Breast epithelium (tissue), 3 donors: Measurements from ENCODE around the gene PDE4D.

ENCODE experiments used
- POLR2A ChIP-seq: fragments of 450-650 bp; IDR thresholded peaks from one replicate; pipeline ENCODE4 v1.6.1; 2016; ENCODE audit warnings: antibody characterized with exemption, mild to moderate bottlenecking, moderate library complexity
- POLR2AphosphoS5 ChIP-seq, 3 donors: sonication (generic); formaldehyde crosslinking; IDR thresholded peaks; one replicate each; pipeline ENCODE4 v1.6.1; 2017; ENCODE audit warnings: antibody characterized with exemption in 3 of 3
- TF ChIP-seq, protein P1 (sequence below), 3 donors: fragments of 450-650 bp; IDR thresholded peaks; one replicate each; pipeline ENCODE4 v1.5.1; 2016 to 2017; ENCODE audit warnings: antibody characterized with exemption in 3 of 3, mild to moderate bottlenecking in 3 of 3, moderate library complexity in 3 of 3

- TF ChIP-seq, protein P1, sequence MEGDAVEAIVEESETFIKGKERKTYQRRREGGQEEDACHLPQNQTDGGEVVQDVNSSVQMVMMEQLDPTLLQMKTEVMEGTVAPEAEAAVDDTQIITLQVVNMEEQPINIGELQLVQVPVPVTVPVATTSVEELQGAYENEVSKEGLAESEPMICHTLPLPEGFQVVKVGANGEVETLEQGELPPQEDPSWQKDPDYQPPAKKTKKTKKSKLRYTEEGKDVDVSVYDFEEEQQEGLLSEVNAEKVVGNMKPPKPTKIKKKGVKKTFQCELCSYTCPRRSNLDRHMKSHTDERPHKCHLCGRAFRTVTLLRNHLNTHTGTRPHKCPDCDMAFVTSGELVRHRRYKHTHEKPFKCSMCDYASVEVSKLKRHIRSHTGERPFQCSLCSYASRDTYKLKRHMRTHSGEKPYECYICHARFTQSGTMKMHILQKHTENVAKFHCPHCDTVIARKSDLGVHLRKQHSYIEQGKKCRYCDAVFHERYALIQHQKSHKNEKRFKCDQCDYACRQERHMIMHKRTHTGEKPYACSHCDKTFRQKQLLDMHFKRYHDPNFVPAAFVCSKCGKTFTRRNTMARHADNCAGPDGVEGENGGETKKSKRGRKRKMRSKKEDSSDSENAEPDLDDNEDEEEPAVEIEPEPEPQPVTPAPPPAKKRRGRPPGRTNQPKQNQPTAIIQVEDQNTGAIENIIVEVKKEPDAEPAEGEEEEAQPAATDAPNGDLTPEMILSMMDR (IDR thresholded peaks at IDR 0.05): no peak
- TF ChIP-seq POLR2A (no peak), POLR2AphosphoS5 (IDR thresholded peaks at IDR 0.05) (no peak)
Measured at GRCh38 chr5:59287884-59288283, 605.6 kb downstream of the PDE4D start.
